Fibroblast of mammary gland (primary cell): Measurements from ENCODE around the gene NGRN.

Experiments used
- DNase-seq: peaks from one replicate; pipeline ENCODE4 v3.0.0-alpha.2; 2010; ENCODE audit warnings: low read depth
- H3K4me3 ChIP-seq: 2 replicates; pipeline ENCODE4 v1.5.1; 2011; ENCODE audit warnings: low read depth, mild to moderate bottlenecking, low read length, moderate library complexity; ENCODE audit not compliant: control insufficient read depth
- CTCF ChIP-seq: conservative IDR thresholded peaks from 2 replicates; pipeline ENCODE4 v1.5.1; 2011; ENCODE audit warnings: low read depth, low read length, inconsistent platforms; ENCODE audit not compliant: control insufficient read depth, insufficient read depth

The NGRN gene

GRCh38 chr15:90234096-90234988 lies 31.1 kb upstream of the NGRN start, which contains the start of gene GDPGP1:
GDPGP1 (plus strand) TSS chr15:90234209; CDS start chr15:90240909, 6,700 bp downstream.
- peak within 1 kb of the TSS; percentile 72 for H3K4me3 ChIP-seq
- peak; percentile 17 for DNase-seq
- TF ChIP-seq CTCF: no peak

GRCh38 chr15:90239371-90239770 lies 26.1 kb upstream of the NGRN start:
- TF ChIP-seq CTCF: no peak
- H3K4me3 ChIP-seq: no peak overlapping the region
- no peak for DNase-seq

DNA sequence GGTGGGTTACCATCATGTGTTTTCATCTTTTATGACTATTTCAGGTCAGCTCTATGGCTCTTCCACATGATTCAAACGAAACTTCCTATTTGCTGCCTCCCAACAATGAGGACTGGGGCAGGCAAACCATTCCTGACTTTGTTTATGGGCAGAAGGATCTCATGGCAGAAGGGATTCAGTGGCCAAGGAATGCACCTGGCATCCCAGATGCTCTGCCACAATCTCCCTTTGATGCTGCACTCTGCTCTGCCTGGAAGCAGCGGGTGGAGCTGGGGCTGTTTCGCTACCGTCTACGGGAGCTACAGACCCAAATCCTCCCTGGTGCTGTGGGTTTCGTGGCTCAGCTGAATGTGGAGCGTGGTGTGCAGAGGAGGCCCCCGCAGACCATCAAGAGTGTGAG lies 24.6 kb upstream of the NGRN start:
- H3K4me3 ChIP-seq: no peak overlapping the region
- no peak for DNase-seq
- TF ChIP-seq CTCF: no peak

DNA sequence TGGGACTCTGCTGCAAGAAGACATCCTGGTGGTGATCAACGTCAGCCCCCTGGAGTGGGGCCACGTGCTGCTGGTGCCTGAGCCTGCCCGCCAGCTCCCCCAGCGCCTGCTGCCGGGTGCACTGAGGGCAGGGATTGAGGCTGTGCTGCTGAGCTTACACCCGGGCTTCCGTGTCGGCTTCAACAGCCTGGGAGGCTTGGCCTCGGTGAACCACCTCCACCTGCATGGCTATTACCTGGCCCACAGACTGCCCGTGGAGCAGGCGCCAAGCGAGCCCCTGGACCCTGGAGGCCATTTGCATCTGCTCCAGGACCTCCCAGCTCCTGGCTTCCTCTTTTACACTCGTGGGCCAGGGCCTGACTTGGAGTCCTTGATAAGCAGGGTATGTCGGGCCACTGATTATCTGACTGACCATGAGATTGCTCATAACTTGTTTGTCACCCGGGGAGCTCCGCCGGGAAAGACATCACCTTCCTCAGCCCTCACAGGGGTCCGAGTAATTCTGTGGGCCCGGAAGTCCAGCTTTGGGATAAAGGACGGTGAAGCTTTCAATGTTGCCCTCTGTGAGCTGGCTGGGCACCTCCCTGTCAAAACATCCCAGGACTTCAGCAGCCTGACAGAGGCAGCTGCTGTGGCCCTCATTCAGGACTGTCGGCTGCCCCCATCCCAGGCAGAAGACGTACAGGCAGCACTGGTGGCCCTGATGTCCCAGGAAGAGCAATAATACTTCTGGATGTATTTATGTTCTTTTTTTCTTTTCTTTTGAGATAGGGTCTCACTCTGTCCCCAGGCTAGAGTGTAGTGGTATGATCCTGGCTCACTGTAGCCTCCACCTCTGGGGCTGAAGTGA lies 23.9 kb upstream of the NGRN start:
- no peak for DNase-seq
- TF ChIP-seq CTCF: no peak
- H3K4me3 ChIP-seq: no peak overlapping the region

DNA sequence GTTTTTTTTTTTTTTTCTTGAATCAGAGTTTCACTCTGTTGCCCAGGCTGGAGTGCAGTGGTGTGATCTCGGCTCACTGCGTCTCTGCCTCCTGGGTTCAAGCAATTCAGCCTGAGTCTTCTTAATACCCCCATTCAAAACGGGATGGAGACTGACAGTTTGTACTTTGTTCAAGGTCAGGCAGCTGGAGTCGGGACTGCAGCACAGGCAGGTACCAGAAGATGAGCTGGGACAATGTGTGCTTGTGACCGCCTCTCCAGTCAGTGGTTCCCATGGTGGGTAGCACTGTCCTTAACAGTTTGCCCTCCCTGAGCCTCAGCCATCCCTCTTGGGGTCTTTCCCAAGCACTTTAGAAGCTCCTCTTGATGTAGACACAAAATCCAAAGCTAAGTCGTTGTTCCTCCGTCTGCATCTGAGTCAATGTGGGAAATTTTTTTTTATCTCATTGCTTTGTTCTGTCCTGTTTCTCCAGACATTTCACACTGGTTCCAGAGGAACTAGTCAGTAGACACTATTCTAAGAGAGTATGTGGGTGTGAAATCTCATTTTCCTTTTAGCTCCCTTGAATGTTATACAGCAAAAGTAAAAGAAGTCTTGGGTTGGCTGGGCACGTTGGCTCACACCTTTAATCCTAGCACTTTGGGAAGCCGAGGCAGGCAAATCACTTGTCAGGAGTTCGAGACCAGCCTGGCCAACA lies 21.4 kb upstream of the NGRN start:
- H3K4me3 ChIP-seq: no peak overlapping the region
- no peak for DNase-seq
- no peak for TF ChIP-seq CTCF

- DNase-seq: no peak
- H3K4me3 ChIP-seq: no peak overlapping the region
- TF ChIP-seq CTCF: no peak
Observed at GRCh38 chr15:90248789-90249202, 16.7 kb upstream of the NGRN start.
